GM19023 (cell line): ENCODE results near the gene EDC4.
A peak's percentile ranks its signal among the peaks of the same experiment; 100 is the strongest.
"Not testable (repeated sequence)": the region's sequence is repeated elsewhere in the genome, so short reads cannot be mapped to it uniquely, and the experiment has no call there.

Source experiments
- ATAC-seq: cut with Tn5 transposase; IDR thresholded peaks from one replicate; pipeline ENCODE4 v1.9.1; 2021; ENCODE audit warnings: mild to moderate bottlenecking, moderate library complexity; ENCODE audit not compliant: unreplicated experiment

Gene EDC4

DNA sequence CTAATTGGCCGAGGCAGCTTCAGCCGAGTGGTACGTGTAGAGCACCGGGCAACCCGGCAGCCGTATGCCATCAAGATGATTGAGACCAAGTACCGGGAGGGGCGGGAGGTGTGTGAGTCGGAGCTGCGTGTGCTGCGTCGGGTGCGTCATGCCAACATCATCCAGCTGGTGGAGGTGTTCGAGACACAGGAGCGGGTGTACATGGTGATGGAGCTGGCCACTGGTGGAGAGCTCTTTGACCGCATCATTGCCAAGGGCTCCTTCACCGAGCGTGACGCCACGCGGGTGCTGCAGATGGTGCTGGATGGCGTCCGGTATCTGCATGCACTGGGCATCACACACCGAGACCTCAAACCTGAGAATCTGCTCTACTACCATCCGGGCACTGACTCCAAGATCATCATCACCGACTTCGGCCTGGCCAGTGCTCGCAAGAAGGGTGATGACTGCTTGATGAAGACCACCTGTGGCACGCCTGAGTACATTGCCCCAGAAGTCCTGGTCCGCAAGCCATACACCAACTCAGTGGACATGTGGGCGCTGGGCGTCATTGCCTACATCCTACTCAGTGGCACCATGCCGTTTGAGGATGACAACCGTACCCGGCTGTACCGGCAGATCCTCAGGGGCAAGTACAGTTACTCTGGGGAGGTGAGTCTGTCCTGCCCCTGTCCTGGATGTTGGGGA, 36.3 kb downstream of the EDC4 start:
- no peak for ATAC-seq

- peak; percentile 54 for ATAC-seq
Observed at GRCh38 chr16:67910158-67910557, 37.3 kb downstream of the EDC4 start.

GRCh38 chr16:67914758-67915495, 42.1 kb downstream of the EDC4 start:
- no peak for ATAC-seq

DNA sequence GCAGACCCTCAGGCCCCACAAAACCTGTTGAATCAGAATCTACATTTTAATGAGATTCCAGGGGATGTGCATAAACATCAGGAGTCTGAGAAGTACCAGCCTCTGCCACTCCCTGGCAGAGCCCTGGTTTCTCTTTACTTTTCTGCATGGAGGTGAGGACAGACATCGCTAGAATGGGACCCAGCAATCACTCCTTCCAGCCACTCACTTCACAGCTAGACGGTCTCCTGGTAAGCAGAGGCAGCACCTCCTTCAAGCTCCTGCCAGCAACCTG, 42.6 kb downstream of the EDC4 start:
- ATAC-seq = not testable (repeated sequence)

DNA sequence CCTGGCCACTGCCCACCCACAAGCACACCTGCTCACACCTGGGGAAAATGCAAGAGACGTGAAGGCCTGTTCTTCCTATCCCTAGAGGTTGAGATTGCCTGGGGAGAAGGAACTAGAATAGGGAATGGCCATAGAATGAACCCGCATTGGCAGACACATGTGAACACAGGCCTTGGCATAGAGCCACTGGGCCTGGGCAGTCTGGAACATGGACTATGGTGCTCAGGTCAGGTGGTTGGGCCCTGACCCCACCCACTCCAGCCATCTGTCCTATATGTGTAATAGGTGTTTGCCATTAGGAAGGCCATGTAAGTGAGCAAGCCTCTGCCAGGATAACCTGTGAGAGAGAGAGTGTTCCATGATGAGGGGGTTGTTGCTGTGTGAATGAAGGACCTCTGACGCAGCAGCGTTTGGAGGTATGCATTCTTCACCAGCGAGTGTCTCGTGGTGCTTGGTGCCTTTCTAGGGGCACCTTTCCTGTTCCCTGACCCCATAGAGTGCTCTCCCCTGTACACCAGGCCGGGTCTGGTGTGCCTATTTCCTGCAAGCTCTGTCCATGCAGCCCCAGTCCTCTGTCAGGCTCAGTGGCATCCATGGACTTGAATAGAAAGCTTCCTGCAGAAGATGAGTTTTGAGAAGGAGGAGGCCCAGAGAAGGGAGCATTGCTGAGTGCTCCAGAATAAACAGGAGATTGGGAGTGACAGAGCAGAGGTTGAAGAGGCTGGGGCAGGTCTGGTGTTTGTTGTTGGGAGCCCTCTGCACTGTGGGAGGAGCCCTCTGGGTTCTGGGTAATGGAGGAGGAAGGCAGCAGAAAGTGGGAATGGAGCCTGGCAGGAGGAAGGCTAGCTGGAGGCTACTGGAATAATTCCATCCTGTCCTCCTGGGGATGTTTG, 43.2 kb downstream of the EDC4 start:
- no peak for ATAC-seq

- ATAC-seq = no peak
Observed at GRCh38 chr16:67917140-67917851, 44.4 kb downstream of the EDC4 start.

- no peak for ATAC-seq
Observed at GRCh38 chr16:67917852-67918236, 45.0 kb downstream of the EDC4 start.

DNA sequence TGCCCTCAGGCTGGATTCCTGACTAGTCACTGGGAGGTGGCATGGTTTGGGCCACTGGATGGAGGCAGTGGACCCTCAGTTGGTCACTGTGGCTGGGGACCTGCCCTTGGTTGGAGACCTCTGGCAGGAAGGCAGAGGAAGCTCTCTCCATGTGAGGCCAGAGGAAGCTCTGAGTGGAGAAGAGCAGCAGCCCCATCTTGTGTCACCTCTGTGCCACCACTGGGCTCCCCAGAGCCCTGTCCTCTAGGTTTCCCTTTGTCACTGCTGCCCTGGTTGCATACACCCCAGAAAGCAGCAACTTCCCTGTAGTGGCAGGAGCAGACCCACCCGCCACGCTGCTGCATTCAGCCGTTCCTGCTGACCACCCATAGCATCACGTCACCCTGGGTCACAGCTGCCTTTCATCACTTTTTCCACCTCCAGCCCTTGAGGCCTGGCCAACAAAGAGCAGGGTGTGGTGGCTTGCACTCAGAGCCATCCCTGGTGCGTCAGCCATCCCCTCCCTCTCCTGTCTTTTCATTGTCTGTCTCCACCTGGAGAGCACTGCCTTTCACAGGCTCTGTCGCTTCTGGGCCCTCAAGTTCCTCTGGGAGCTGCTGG, 46.9 kb downstream of the EDC4 start:
- ATAC-seq = no peak

DNA sequence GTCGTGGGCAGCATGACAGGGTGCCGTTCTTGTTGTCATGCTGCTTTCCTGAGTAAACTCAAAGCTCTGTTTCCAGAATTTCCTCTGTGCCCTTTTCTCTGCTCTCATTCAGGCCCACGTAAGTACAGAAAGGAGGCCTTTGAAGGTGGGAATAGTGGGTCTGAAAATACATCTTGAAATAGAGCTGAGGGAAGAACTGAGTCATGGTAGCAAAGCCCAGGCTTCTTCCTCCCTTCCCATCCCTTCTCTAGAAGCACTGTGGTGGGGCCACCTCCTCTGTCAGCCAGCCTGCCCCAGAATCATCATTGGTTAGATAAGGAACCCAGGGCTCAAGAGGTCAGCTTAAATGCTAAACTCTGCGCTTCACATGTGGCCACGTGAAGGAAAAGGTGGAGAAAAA, 49.4 kb downstream of the EDC4 start:
- ATAC-seq = no peak

GRCh38 chr16:67922740-67923139, 49.9 kb downstream of the EDC4 start:
- ATAC-seq = no peak

DNA sequence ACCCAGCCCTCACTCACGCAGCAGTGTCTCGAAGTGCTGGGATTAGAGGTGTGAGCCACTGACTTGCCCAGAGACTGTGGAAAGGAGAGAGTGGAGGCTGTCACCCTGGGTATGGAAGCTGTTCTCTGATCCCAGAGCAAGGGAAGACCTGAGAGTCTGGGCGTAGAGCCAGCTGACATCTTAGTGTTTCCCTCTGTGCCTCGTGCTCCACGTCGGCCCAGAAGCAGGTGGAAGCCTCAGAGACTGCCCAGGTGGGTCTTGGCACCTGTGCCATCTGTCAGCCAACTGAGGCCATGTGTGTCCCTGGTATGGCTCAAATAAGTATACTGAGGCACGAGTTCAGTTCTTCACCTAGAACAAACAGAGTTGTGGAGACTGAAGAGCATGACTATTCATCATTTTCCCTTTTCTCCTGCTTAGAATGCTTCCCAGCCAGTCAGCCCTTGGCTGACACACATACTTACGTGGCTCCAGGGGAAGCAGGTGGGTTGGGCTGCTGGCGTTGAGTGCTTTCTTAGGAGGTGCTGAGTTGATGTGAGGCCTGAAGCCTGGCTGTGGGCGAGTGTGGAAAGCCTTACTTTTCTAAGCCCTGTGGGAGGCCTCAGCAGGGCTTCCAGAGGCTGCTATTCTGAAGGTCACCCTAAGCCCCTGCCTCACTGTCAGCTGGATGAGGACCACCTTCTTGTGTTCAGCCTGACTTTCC, 50.7 kb downstream of the EDC4 start:
- no peak for ATAC-seq

DNA sequence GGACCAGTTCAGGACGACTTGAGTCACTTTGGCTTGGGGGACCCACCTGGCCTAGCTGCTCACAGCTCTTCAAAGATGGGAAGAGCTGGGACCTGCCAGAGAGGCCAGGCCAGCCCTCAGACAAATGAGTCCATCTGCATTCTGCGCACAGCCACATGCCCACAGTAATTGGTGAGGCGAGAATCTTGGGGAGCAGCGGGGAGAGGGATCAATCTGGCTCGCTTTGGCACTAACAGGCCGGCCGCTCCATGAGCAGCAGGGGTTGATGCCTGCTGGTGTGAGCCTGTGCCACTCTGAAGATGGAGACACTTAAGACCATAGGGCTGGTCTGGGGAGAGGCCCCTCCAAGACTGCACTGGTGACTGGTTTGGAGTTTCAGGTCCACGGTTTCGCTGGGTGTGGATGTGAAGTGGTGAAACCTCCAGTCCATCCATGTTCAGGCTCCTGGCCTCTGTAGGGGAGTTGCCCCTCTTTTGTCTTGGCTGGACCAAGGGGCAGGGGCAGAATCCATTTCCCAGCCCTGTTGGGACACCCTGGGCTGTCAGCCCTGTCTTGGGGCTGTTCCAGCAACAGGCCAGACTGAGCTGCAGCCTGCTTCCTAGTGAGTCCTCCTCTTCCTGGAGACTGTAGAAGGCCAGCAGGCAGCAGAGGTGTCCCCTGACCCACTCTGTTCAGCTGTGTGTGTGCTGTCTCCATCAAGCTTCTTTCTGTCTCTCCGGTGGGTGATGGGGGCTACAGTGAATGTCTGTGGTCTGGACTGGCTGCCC, 51.5 kb downstream of the EDC4 start:
- ATAC-seq = no peak

- ATAC-seq = no peak
Observed at GRCh38 chr16:67926181-67926750, 53.4 kb downstream of the EDC4 start.

GRCh38 chr16:67927131-67927941, 54.5 kb downstream of the EDC4 start:
- ATAC-seq = no peak

DNA sequence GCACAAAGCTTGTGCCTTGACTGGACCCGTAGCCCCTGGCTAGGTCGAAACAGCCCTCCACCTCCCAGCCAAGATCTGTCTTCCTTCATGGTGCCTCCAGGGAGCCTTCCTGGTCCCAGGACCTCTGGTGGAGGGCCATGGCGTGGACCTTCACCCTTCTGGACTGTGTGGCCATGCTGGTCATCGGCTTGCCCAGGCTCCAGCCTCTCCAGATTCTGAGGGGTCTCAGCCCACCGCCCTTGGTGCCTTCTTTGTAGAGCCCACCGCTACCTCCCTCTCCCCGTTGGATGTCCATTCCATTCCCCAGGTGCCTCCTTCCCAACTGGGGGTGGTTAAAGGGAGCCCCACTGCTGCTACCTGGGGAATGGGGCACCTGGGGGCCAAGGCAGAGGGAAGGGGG, 55.3 kb downstream of the EDC4 start:
- no peak for ATAC-seq

DNA sequence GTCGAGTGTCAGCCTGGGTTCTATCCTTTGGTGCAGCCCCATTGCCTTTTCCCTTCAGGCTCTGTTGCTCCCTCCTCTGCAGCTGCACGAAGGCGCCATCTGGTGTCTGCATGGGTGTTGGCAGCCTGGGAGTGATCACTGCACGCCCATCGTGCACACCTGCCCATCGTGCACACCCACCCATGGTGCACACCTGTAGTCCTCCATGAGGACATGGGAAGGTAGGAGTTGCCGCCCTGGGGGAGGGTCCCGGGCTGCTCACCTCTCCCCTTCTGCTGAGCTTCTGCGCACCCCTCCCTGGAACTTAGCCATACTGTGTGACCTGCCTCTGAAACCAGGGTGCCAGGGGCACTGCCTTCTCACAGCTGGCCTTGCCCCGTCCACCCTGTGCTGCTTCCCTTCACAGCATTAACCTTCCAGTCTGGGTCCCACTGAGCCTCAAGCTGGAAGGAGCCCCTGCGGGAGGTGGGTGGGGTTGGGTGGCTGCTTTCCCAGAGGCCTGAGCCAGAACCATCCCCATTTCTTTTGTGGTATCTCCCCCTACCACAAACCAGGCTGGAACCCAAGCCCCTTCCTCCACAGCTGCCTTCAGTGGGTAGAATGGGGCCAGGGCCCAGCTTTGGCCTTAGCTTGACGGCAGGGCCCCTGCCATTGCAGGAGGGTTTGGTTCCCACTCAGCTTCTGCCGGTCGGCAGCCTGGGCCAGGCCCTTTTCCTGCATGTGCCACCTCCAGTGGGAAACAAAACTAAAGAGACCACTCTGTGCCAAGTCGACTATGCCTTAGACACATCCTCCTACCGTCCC, 55.9 kb downstream of the EDC4 start:
- no peak for ATAC-seq

DNA sequence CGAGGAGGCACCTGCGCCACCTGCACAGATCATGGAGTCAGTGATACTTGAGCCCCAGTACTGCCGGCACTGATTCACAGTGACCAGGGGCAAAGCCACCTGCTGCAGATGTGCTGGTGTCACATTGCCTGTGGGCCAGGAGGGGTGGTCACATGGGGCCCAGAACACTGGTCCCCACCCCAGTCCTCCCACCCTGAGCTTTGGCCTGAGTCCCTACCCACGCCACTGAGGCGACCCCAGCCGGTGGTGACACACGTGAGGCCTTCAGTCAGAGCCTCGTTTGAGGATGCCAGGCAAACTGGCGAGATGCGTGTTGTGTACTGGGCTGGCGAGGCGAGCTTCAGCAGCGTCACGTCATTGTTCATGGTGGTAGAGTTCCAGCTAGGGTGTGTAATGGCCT, 57.3 kb downstream of the EDC4 start:
- no peak for ATAC-seq
